Measurements from ENCODE around the gene DBH.

Gene DBH

DNA sequence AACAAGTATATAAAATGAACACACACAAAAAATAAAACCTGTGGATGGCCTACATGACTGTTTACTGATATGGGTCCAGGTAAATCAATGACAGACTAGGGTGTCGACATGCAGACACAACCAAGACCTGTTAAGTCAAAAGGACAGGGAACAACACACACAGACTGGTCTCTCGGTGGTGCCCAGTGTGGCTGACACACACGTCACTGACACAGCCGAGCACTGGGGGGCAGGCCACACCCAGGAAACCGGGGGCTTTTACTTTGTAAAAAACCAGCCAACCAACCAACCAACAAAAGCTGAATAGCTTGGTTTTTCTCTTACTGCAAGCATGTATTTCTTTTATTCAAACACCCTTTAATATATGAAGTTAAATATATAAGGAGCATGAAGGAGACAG is 31.9 kb upstream of the DBH start:
- DNase-seq (ENCODE audit: low read depth in 3 of 3, low spot score in 1 of 3): peak in 2 of 3 donors; percentile 9 to 13

DNA sequence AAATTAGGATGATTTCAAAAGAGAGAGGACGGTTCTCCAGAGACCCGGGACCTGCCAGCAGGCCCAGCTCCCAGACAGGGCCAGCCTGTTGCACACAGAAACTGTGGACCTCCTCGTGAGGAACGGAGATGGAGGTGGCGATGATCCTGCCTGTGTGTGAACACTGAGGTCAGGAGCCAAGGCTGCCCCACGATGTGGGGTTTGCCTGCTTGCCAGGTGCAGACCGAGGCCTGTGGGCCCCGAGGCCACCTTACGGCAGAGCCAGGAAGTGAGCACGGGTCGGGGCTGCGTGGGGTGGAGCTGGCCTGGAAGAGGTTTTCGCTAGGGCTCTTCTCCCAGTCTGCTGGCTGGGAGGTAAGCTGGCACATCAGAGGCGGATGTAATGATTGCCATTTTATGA is 31.3 kb upstream of the DBH start:
- no peak for DNase-seq (ENCODE audit: low read depth in 3 of 3, low spot score in 1 of 3)

- DNase-seq (ENCODE audit: low read depth in 3 of 3, low spot score in 1 of 3): no peak
Measured at GRCh38 chr9:133605446-133605845, 30.7 kb upstream of the DBH start.

GRCh38 chr9:133605856-133606707 is 30.1 kb upstream of the DBH start:
- DNase-seq (ENCODE audit: low read depth in 3 of 3, low spot score in 1 of 3): no peak

DNA sequence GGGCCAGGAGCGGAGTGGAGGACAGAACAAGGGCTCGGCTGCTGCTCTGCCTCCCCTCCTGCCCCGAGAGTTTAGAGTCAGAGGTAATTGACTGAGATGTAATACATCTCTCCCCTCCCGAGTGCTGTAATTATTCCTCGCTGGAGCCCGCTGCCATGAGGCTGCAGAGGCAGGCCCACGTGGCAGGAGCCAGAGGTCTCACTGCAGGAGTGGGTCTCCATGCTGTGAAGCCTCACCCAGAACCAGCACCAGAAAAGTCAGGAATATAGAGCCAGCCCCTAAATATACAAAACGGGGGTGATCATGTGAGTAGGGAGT is 29.5 kb upstream of the DBH start:
- no peak for DNase-seq (ENCODE audit: low read depth in 3 of 3, low spot score in 1 of 3)

- DNase-seq (ENCODE audit: low read depth in 3 of 3, low spot score in 1 of 3): no peak
Measured at GRCh38 chr9:133607381-133607780, 28.8 kb upstream of the DBH start.

DNA sequence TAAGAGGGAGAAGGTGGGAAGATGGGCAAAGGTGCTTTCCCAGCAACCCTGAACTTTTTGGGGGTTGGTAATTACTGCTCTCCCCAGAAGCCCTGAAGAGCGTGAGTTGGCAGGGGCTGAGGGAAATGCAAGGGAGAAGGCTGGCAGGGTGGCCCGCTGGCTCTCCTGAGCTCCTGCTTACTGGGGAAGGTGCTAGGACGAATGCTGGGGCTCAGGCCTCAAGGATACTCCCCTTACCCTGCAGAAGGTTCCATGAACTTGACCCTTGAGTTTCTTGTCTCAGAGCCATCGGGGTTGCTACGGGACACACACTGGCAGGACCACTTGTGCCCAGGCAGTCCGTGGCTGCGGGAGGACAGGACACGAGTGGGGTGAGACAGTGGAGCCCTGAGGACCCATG is 28.2 kb upstream of the DBH start:
- DNase-seq (ENCODE audit: low read depth in 3 of 3, low spot score in 1 of 3): no peak

DNA sequence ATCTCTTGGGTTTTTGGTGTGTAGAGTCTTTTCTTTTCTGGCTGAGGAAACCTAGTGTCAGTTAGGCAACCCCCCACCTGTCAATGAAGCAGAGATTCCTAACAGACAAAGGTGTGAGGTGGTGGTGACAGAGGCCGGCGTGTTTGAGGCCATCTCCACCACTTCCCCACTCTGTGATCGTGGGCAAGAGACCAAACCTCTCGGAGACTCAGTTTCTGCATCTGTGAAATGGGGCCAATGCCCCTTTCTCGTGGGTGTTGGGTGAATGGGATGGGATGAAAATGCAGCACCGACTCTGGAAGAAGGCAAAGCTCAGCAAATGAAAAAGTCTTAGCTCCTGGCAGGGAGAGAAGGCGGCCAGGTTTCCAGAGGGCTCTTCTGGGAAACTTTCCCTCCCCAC is 27.8 kb upstream of the DBH start:
- DNase-seq (ENCODE audit: low read depth in 3 of 3, low spot score in 1 of 3): no peak

- DNase-seq (ENCODE audit: low read depth in 3 of 3, low spot score in 1 of 3): no peak
Measured at GRCh38 chr9:133608889-133609288, 27.3 kb upstream of the DBH start.

DNA sequence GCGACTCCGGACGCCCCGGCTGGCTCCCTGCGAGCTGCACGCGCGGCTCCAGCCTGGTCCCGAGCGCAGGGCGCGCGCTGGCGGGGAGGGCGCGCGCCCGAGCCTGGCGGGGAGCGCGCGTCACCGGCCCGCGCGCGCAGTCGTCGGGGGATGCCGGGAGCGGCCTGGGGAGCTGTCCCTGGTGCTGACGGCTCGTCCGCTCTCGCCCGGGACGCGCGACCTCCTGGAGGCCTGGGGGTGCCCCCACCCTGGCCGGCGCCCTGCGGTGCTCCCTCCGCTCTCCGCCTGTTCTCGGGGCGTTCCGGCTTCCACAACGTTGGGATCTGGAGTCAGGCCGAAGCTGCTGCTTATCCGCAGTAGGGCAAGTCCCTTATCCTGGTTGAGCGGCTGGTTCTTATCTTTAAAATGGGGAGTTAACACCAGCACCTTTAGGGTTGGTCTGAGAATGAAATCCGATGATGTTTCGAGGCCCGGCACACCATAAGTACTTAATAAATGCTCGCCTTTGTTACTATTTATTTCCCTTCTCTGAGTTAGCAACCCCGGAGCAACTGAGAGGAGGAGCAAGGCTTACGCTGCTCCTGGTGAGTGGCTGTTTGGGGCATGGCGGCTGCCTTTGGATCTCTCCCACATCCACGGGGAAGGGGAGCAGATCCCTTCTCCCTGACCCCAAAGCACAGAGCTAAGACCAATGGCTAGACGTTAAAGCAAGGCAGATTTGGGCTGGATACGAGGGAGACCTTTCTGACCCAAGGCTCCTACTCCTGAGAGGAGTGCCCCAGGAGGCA is 26.7 kb upstream of the DBH start, which contains the start of gene FAM163B:
Gene FAM163B (minus strand): TSS at position 79 of the 788 bp plus-strand sequence. CDS start 29,166 bp downstream, outside the sequence.
- peak in 1 of 3 donors; percentile 28 for DNase-seq (ENCODE audit: low read depth in 3 of 3, low spot score in 1 of 3)

DNA sequence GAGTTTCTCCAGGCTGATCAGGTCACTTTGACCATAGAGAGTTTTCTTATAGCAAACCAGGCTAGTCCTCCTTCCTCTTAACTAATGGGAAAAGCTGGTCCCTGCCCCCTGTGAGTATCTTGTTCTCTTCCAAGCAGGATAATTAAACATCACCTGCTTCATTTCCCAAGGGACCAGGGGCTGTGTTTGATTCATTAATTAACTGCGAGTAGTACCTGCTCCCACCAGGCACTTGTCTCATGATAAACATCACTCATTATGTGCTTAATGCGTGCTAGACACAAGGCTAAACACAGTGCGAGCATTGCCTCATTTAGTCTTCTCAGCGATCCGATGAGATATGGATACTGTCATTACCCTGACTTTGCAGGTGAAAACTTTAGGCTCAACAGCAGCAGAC is 25.3 kb upstream of the DBH start:
- DNase-seq (ENCODE audit: low read depth in 3 of 3, low spot score in 1 of 3): no peak

GRCh38 chr9:133612051-133612450 is 24.1 kb upstream of the DBH start:
- no peak for DNase-seq (ENCODE audit: low read depth in 3 of 3, low spot score in 1 of 3)

- no peak for DNase-seq (ENCODE audit: low read depth in 3 of 3, low spot score in 1 of 3)
Measured at GRCh38 chr9:133612816-133613215, 23.3 kb upstream of the DBH start.

DNA sequence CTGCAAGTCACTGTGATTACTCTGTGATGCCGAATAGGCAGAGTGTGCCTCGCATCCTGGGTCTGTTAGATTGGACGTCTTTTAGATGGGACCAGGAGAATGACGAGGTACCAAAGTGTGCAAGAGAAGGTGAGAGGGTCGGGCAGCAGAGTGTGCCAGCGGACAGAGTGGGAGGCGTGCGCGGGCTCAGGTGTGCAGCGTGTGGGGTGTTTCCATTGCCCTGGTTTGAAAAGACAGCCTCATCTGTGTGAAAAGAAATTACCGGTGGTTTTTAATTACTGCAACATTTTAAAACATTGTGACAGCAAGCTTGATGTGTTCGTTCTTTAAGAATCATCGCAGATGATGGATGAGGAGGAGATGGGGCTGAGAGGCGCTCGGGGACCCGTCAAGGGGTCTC is 22.7 kb upstream of the DBH start:
- no peak for DNase-seq (ENCODE audit: low read depth in 3 of 3, low spot score in 1 of 3)

DNA sequence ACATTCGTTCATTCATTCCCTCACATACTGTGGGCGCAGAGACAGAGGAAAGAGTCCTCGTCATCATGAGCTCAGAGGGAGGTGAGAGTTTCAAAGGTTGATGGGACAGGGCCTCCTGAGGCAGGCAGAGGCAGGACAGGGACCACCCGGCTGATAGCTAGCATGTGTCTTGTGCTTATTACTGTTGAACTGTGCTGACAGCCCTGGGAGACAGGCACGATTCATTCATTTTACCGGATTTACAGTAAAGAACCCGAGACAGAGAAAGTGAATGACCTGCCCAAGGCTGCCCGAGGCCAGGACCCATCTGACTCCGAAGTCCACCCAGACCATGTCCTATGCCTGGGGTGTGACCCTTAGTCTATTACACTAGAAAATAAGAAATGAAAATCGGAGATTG is 22.1 kb upstream of the DBH start:
- no peak for DNase-seq (ENCODE audit: low read depth in 3 of 3, low spot score in 1 of 3)

GRCh38 chr9:133614678-133615077 is 21.5 kb upstream of the DBH start:
- DNase-seq (ENCODE audit: low read depth in 3 of 3, low spot score in 1 of 3): no peak

GRCh38 chr9:133615186-133615585 is 21.0 kb upstream of the DBH start:
- DNase-seq (ENCODE audit: low read depth in 3 of 3, low spot score in 1 of 3): no peak

- DNase-seq (ENCODE audit: low read depth in 3 of 3, low spot score in 1 of 3): no peak
Measured at GRCh38 chr9:133615606-133616188, 20.5 kb upstream of the DBH start.

DNA sequence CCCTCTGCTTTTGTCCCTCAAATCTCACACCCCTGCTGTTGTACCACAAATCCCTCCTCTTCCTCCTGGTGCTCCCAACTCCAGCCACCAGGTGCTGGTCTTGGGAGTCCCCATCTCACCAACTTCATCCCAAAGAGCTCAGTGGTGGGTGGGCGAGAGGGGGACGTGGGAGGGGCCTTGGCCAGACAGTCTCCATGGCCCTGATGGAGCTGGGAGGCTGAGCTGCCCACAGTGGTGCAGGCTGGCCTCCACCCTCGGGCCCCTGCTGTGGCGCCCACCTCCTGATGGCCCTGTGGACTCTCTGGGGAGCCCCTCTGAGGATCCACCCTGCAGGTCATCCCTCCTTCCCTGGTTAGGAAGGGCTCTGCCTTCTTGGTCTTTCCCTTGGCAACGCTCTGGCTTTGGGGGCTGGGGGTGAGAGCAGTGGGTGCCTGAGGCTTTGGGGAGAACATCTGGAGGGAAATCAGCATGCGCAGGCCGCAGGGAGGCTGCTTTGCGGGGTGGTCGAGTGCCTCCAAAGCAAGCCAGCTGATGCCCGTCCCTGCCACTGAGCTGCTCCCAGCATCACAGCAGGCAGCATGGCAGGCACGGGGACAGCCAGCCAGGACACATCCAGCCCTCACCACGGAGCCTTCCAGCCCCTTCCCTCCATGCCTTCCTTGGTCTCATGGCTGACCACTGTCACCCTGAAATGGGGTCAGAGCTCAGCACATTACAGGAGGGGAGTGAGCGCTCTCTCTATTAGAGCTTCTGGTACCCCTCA is 19.3 kb upstream of the DBH start:
- no peak for DNase-seq (ENCODE audit: low read depth in 3 of 3, low spot score in 1 of 3)

DNA sequence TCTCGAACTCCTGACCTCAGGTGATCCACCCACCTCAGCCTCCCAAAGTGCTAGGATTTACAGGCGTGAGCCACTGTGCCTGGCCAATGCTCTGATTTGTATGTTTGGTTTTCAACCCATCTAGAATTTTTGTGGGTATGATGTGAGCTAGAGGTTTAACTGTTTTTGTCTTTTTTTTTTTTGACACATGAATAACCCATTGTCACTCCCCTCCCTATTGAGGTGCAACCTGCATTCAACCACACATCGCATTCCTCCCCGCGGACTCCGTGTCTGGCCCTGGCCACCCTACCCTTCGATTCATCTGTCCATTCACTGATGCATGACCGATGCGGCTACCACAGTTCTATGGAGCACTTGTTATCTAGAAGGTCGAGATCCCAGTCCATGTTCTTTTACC is 17.4 kb upstream of the DBH start:
- no peak for DNase-seq (ENCODE audit: low read depth in 3 of 3, low spot score in 1 of 3)

- DNase-seq (ENCODE audit: low read depth in 3 of 3, low spot score in 1 of 3): peak in 2 of 3 donors; percentile 28 to 35
Measured at GRCh38 chr9:133619791-133620190, 16.4 kb upstream of the DBH start.
